Activated T-cell treated with anti-CD3 and anti-CD28 coated beads, Interleukin-2, amount 50 U/mL, for 24 hours (primary cell): ENCODE results near the gene MKNK1.

Experiments
- DNase-seq: peaks from one replicate; pipeline ENCODE4 v3.0.0-alpha.2; 2020
- H3K27ac Mint-ChIP-seq: 2 replicates; pipeline ENCODE4 v1.8.0; 2020; ENCODE audit warnings: mild to moderate bottlenecking, mixed read lengths
- H3K27me3 Mint-ChIP-seq: 2 replicates; pipeline ENCODE4 v1.8.0; 2020; ENCODE audit warnings: mixed read lengths
- H3K36me3 Mint-ChIP-seq: 2 replicates; pipeline ENCODE4 v1.8.0; 2020; ENCODE audit warnings: low read depth, mixed read lengths
- H3K4me1 Mint-ChIP-seq: 2 replicates; pipeline ENCODE4 v1.8.0; 2020; ENCODE audit warnings: low read depth, mixed read lengths
- H3K4me3 Mint-ChIP-seq: 2 replicates; pipeline ENCODE4 v1.8.0; 2020; ENCODE audit warnings: mild to moderate bottlenecking, moderate library complexity, mixed read lengths
- H3K9me3 Mint-ChIP-seq: 2 replicates; pipeline ENCODE4 v1.8.0; 2020; ENCODE audit warnings: mixed read lengths

Gene MKNK1

GRCh38 chr1:46569884-46570725 is 34.0 kb downstream of the MKNK1 start:
- peaks cover 59% of the 10 kb centered on the region for H3K36me3 Mint-ChIP-seq
- H3K4me1 Mint-ChIP-seq = peaks cover 2% of the 10 kb centered on the region
- no peak overlapping the region for H3K27ac Mint-ChIP-seq
- DNase-seq = no peak
- no peaks in the 10 kb centered on the region for H3K9me3 Mint-ChIP-seq
- H3K27me3 Mint-ChIP-seq = no peaks in the 10 kb centered on the region
- H3K4me3 Mint-ChIP-seq = no peak overlapping the region

GRCh38 chr1:46569116-46569515 is 35.0 kb downstream of the MKNK1 start:
- H3K4me1 Mint-ChIP-seq = peaks cover 2% of the 10 kb centered on the region
- peaks cover 59% of the 10 kb centered on the region for H3K36me3 Mint-ChIP-seq
- DNase-seq = no peak
- H3K4me3 Mint-ChIP-seq = no peak overlapping the region
- H3K27ac Mint-ChIP-seq = no peak overlapping the region
- H3K27me3 Mint-ChIP-seq = no peaks in the 10 kb centered on the region
- H3K9me3 Mint-ChIP-seq = no peaks in the 10 kb centered on the region

GRCh38 chr1:46568461-46568891 is 35.6 kb downstream of the MKNK1 start:
- H3K36me3 Mint-ChIP-seq = peaks cover 60% of the 10 kb centered on the region
- no peaks in the 10 kb centered on the region for H3K9me3 Mint-ChIP-seq
- H3K27ac Mint-ChIP-seq = no peak overlapping the region
- H3K4me1 Mint-ChIP-seq = peaks cover 2% of the 10 kb centered on the region
- no peak overlapping the region for H3K4me3 Mint-ChIP-seq
- DNase-seq = no peak
- H3K27me3 Mint-ChIP-seq = no peaks in the 10 kb centered on the region

- H3K27ac Mint-ChIP-seq = no peak overlapping the region
- no peaks in the 10 kb centered on the region for H3K9me3 Mint-ChIP-seq
- peaks cover 87% of the 10 kb centered on the region for H3K36me3 Mint-ChIP-seq
- peaks cover 2% of the 10 kb centered on the region for H3K4me1 Mint-ChIP-seq
- no peak for DNase-seq
- no peak overlapping the region for H3K4me3 Mint-ChIP-seq
- no peaks in the 10 kb centered on the region for H3K27me3 Mint-ChIP-seq
Measured at GRCh38 chr1:46563341-46563740, 40.7 kb downstream of the MKNK1 start.

- no peak overlapping the region for H3K27ac Mint-ChIP-seq
- peaks cover 87% of the 10 kb centered on the region for H3K36me3 Mint-ChIP-seq
- DNase-seq = no peak
- H3K27me3 Mint-ChIP-seq = no peaks in the 10 kb centered on the region
- no peak overlapping the region for H3K4me3 Mint-ChIP-seq
- no peaks in the 10 kb centered on the region for H3K9me3 Mint-ChIP-seq
- peaks cover 2% of the 10 kb centered on the region for H3K4me1 Mint-ChIP-seq
Measured at GRCh38 chr1:46562498-46562897, 41.6 kb downstream of the MKNK1 start.

- no peaks in the 10 kb centered on the region for H3K9me3 Mint-ChIP-seq
- H3K36me3 Mint-ChIP-seq = peaks cover 60% of the 10 kb centered on the region
- no peak overlapping the region for H3K4me3 Mint-ChIP-seq
- no peak for DNase-seq
- peaks cover 3% of the 10 kb centered on the region for H3K4me1 Mint-ChIP-seq
- no peak overlapping the region for H3K27ac Mint-ChIP-seq
- no peaks in the 10 kb centered on the region for H3K27me3 Mint-ChIP-seq
Measured at GRCh38 chr1:46558966-46559365, 45.1 kb downstream of the MKNK1 start.

- Mint-ChIP-seq H3K27ac (no peak overlapping the region), H3K36me3 (peaks cover 57% of the 10 kb centered on the region), H3K4me1 (peaks cover 3% of the 10 kb centered on the region), H3K27me3 (no peaks in the 10 kb centered on the region), H3K4me3 (no peak overlapping the region), H3K9me3 (no peaks in the 10 kb centered on the region)
- DNase-seq = no peak
Measured at GRCh38 chr1:46558141-46558963, 45.7 kb downstream of the MKNK1 start.

- Mint-ChIP-seq H3K27ac (no peak overlapping the region), H3K27me3 (no peaks in the 10 kb centered on the region), H3K36me3 (peaks cover 47% of the 10 kb centered on the region), H3K9me3 (no peaks in the 10 kb centered on the region), H3K4me3 (no peak overlapping the region), H3K4me1 (peaks cover 3% of the 10 kb centered on the region)
- no peak for DNase-seq
Measured at GRCh38 chr1:46557403-46557802, 46.7 kb downstream of the MKNK1 start.

GRCh38 chr1:46556822-46557221 is 47.2 kb downstream of the MKNK1 start:
- Mint-ChIP-seq H3K4me3 (no peak overlapping the region), H3K27ac (peak overlapping the region; percentile 23), H3K9me3 (no peaks in the 10 kb centered on the region), H3K4me1 (peaks cover 3% of the 10 kb centered on the region), H3K27me3 (no peaks in the 10 kb centered on the region), H3K36me3 (peaks cover 41% of the 10 kb centered on the region)
- DNase-seq = no peak

GRCh38 chr1:46555826-46556619 is 48.0 kb downstream of the MKNK1 start:
- no peak overlapping the region for H3K27ac Mint-ChIP-seq

GRCh38 chr1:46554597-46555381 is 49.3 kb downstream of the MKNK1 start:
- no peaks in the 10 kb centered on the region for H3K9me3 Mint-ChIP-seq
- no peak overlapping the region for H3K27ac Mint-ChIP-seq
- H3K27me3 Mint-ChIP-seq = no peaks in the 10 kb centered on the region
- H3K4me3 Mint-ChIP-seq = no peak overlapping the region
- no peak for DNase-seq
- peaks cover 22% of the 10 kb centered on the region for H3K36me3 Mint-ChIP-seq
- peaks cover 6% of the 10 kb centered on the region for H3K4me1 Mint-ChIP-seq

More at GRCh38 chr1:46555826-46556619, 48.0 kb downstream of the MKNK1 start:
- no peak for DNase-seq
- H3K36me3 Mint-ChIP-seq = peaks cover 33% of the 10 kb centered on the region
- H3K9me3 Mint-ChIP-seq = no peaks in the 10 kb centered on the region
- no peaks in the 10 kb centered on the region for H3K27me3 Mint-ChIP-seq
- H3K4me3 Mint-ChIP-seq = no peak overlapping the region
- H3K4me1 Mint-ChIP-seq = peaks cover 3% of the 10 kb centered on the region

- no peaks in the 10 kb centered on the region for H3K27me3 Mint-ChIP-seq
- no peak overlapping the region for H3K4me3 Mint-ChIP-seq
- no peak for DNase-seq
- H3K36me3 Mint-ChIP-seq = peaks cover 16% of the 10 kb centered on the region
- H3K27ac Mint-ChIP-seq = no peak overlapping the region
- peaks cover 11% of the 10 kb centered on the region for H3K4me1 Mint-ChIP-seq
- no peaks in the 10 kb centered on the region for H3K9me3 Mint-ChIP-seq
Measured at GRCh38 chr1:46554236-46554596, 49.9 kb downstream of the MKNK1 start.

- no peaks in the 10 kb centered on the region for H3K9me3 Mint-ChIP-seq
- H3K27me3 Mint-ChIP-seq = no peaks in the 10 kb centered on the region
- DNase-seq = no peak
- H3K4me3 Mint-ChIP-seq = no peak overlapping the region
- no peak overlapping the region for H3K27ac Mint-ChIP-seq
- H3K36me3 Mint-ChIP-seq = peaks cover 12% of the 10 kb centered on the region
- peaks cover 13% of the 10 kb centered on the region for H3K4me1 Mint-ChIP-seq
Measured at GRCh38 chr1:46553506-46553905, 50.6 kb downstream of the MKNK1 start.
